Neuron (in vitro differentiated cells): ENCODE data around the gene DAPL1.

Experiments
- H2AFZ ChIP-seq: one replicate; pipeline ENCODE4 v1.6.1; 2013; ENCODE audit warnings: low read depth, mild to moderate bottlenecking, inconsistent platforms, low read length, moderate library complexity
- H3K27me3 ChIP-seq: one replicate; pipeline ENCODE4 v1.6.1; 2013; ENCODE audit warnings: low read length; ENCODE audit not compliant: insufficient read depth
- H3K36me3 ChIP-seq: one replicate; pipeline ENCODE4 v1.6.1; 2013; ENCODE audit warnings: low read length; ENCODE audit not compliant: insufficient read depth
- H3K4me1 ChIP-seq: one replicate; pipeline ENCODE4 v1.6.1; 2013; ENCODE audit warnings: low read length; ENCODE audit not compliant: insufficient read depth
- H3K4me3 ChIP-seq: 2 replicates; pipeline ENCODE4 v1.5.1; 2013; ENCODE audit warnings: mild to moderate bottlenecking, low read length, moderate library complexity
- H3K9me3 ChIP-seq: one replicate; pipeline ENCODE4 v1.6.1; 2013; ENCODE audit warnings: low read length

The DAPL1 gene

DNA sequence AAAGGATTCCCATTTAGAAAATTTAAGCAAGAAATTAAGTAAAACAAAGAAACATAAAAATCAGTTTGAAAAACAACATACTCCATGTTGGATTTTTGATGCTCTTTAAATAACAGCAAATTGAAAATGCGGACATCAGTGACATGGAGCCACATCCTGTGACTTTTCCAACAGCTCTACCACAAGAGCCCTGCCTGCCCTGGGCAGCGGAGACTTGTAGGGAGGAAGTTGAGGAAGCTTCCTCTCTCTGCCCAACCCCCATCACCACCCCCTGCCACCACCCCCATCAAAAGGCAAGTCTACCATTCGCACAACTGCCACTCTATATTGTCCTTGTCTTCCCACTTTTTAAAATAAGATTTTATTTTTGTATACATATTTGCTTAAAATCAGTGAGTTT lies 32.8 kb upstream of the DAPL1 start:
- H3K9me3 ChIP-seq: no peaks in the 10 kb centered on the region
- H3K36me3 ChIP-seq: no peaks in the 10 kb centered on the region
- H3K27me3 ChIP-seq: no peaks in the 10 kb centered on the region

DNA sequence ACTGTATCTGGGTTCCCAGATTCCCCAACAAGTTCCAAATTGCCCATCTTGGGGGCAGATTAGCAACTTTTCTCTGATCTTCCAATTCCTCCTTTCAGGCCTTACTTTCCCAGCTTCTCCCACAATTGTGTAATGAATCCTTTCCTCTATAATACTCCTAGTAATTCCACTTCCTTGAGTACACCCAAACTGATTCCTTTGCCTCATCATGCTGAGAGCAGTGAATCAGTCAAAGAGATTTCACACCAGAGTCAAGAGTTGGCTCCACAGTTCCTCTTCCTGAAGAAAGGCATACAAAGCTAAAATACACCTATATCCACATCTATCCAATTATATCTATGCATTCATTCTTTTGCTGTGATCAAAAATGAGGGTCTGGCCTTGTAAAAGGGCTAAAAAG lies 28.6 kb upstream of the DAPL1 start:
- Histone ChIP-seq H2AFZ (no peak overlapping the region), H3K27me3 (peaks cover 2% of the 10 kb centered on the region), H3K9me3 (no peaks in the 10 kb centered on the region), H3K4me1 (no peaks in the 10 kb centered on the region), H3K36me3 (no peaks in the 10 kb centered on the region), H3K4me3 (no peak overlapping the region)

More for the DNA sequence above, 32.8 kb upstream of the DAPL1 start:
- no peaks in the 10 kb centered on the region for H3K4me1 ChIP-seq
- no peak overlapping the region for H3K4me3 ChIP-seq
- H2AFZ ChIP-seq: no peak overlapping the region

DNA sequence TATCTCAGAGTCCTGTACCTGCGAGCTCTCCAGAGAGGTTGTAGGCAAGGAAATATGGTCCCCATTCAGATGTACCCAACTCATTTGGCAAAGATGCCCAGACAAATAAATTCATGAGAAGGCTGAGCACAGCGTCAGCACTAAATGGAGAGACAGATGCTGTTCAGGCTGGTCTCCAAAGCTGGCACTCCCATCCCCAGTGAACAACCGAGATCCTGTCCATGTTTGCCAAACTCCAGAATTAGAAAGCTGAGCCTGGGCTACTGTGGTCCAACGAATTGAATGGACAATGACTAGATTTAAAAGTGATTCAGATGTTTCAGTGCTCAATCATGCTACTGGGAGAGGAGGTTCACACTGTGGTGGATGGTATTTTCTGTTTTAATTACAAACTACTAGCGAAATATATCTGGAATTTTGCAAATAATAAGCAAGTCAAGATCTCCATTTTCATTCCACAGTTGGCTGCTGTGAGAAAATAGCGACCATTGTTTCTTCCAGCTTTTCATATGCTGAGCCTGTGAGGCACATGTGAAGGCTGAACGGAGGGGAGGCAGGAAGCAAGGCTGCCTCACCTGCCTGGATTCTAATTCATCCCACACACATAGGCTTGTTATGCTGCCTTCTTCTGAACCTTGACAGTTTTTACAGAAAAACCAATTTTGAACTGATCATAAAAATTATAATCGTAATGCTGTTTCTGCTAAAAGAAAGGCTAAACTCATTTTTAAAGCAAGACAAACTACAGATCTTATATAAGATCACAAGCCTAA lies 22.6 kb upstream of the DAPL1 start:
- H3K4me1 ChIP-seq: no peaks in the 10 kb centered on the region
- no peak overlapping the region for H3K4me3 ChIP-seq
- no peaks in the 10 kb centered on the region for H3K9me3 ChIP-seq
- H3K27me3 ChIP-seq: peaks cover 2% of the 10 kb centered on the region
- H3K36me3 ChIP-seq: no peaks in the 10 kb centered on the region
- H2AFZ ChIP-seq: no peak overlapping the region

GRCh38 chr2:158773121-158773520 lies 22.0 kb upstream of the DAPL1 start:
- Histone ChIP-seq H3K9me3 (no peaks in the 10 kb centered on the region), H3K4me1 (no peaks in the 10 kb centered on the region), H3K36me3 (no peaks in the 10 kb centered on the region), H3K27me3 (peaks cover 2% of the 10 kb centered on the region), H2AFZ (no peak overlapping the region), H3K4me3 (no peak overlapping the region)

DNA sequence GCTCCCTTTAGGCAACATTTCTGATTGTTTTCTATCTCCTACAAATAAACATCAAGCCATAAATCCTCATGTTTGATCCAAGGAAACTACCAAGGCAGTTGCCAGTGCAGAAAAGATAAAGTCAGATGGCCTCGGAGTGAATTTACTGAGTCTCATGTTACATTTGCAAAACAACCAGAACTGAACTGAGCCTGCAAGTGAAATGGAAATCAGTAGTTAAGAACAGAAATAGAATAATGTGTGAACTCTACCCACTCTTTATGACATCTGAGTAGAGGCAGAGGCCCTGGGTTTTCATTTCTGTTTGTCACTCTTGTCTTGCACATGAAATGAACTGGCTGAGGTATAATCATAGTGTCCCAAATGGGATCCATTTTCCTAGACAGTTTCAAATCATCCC lies 20.4 kb upstream of the DAPL1 start:
- H3K27me3 ChIP-seq: peaks cover 2% of the 10 kb centered on the region
- no peaks in the 10 kb centered on the region for H3K4me1 ChIP-seq
- no peak overlapping the region for H3K4me3 ChIP-seq
- H3K9me3 ChIP-seq: no peaks in the 10 kb centered on the region
- no peak overlapping the region for H2AFZ ChIP-seq
- H3K36me3 ChIP-seq: no peaks in the 10 kb centered on the region

DNA sequence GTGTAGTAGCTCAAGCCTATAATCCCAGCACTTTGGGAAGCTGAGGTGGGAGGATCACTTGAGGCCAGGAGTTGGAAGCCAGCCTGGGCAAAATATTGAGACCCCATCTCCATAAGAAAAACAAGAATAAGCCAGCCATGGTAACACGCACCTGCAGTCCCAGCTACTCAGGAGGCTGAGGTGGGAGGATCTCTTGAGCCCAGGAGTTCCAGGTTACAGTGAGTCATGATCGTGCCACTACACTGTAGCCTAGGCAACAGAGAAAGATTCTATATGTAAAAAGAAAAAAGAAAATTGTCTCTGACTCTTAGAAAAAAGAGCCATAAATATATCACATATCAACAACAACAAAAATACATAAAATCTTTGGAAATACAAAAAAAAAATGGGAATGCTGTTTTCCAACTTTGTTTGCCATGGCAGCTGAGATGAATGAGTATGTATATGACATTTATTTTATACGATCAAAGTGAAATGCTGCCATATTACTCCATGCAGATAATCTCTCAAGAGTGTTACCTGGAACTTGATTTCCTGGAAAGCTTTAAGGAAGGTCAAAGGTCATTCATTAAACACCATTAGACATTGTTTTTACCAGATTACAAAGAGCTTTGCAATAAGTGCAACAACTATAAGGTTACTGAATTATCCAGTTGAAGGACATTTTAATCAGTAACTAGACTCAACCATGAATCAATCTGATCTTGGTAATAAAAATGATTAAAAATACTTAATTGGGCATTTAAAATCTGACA lies 19.7 kb upstream of the DAPL1 start:
- no peak overlapping the region for H2AFZ ChIP-seq
- H3K4me1 ChIP-seq: no peaks in the 10 kb centered on the region
- peaks cover 2% of the 10 kb centered on the region for H3K27me3 ChIP-seq
- no peaks in the 10 kb centered on the region for H3K9me3 ChIP-seq
- no peak overlapping the region for H3K4me3 ChIP-seq
- no peaks in the 10 kb centered on the region for H3K36me3 ChIP-seq

DNA sequence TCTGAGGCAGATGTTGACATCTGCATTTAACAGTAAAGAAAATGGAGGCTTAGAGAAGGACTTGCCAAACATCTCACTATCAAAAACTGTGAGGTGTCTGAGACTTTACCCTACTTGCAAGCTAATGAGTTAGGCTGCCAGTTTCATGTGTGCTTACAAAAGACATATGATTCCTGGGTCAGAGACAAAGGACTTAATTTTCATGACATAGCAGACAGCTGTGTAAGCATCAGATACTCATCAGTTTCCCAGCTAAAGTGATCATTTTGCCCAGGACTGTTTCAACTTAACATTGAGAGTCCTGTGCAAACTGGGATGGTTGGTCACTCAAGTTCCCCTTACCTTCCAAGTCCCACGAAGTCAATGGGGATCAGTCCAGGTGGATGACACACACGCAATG lies 18.9 kb upstream of the DAPL1 start:
- H3K27me3 ChIP-seq: peaks cover 1% of the 10 kb centered on the region
- no peaks in the 10 kb centered on the region for H3K4me1 ChIP-seq
- no peak overlapping the region for H2AFZ ChIP-seq
- H3K4me3 ChIP-seq: no peak overlapping the region
- H3K36me3 ChIP-seq: no peaks in the 10 kb centered on the region
- no peaks in the 10 kb centered on the region for H3K9me3 ChIP-seq

- Histone ChIP-seq H3K27me3 (no peaks in the 10 kb centered on the region), H2AFZ (no peak overlapping the region), H3K4me3 (no peak overlapping the region), H3K9me3 (no peaks in the 10 kb centered on the region), H3K4me1 (no peaks in the 10 kb centered on the region), H3K36me3 (no peaks in the 10 kb centered on the region)
These were observed 18.0 kb upstream of the DAPL1 start for GRCh38 chr2:158777077-158777476.

- Histone ChIP-seq H3K9me3 (no peaks in the 10 kb centered on the region), H3K4me3 (no peak overlapping the region), H2AFZ (no peak overlapping the region), H3K36me3 (no peaks in the 10 kb centered on the region), H3K27me3 (no peaks in the 10 kb centered on the region), H3K4me1 (no peaks in the 10 kb centered on the region)
These were observed 16.9 kb upstream of the DAPL1 start for GRCh38 chr2:158778243-158778642.

GRCh38 chr2:158779621-158780020 lies 15.5 kb upstream of the DAPL1 start:
- Histone ChIP-seq H3K9me3 (no peaks in the 10 kb centered on the region), H3K27me3 (no peaks in the 10 kb centered on the region), H3K4me1 (no peaks in the 10 kb centered on the region), H2AFZ (no peak overlapping the region), H3K4me3 (no peak overlapping the region), H3K36me3 (no peaks in the 10 kb centered on the region)

GRCh38 chr2:158781353-158781961 lies 13.7 kb upstream of the DAPL1 start:
- Histone ChIP-seq H3K4me3 (no peak overlapping the region), H3K27me3 (no peaks in the 10 kb centered on the region), H2AFZ (no peak overlapping the region), H3K36me3 (no peaks in the 10 kb centered on the region), H3K9me3 (no peaks in the 10 kb centered on the region), H3K4me1 (no peaks in the 10 kb centered on the region)

GRCh38 chr2:158782136-158782535 lies 13.0 kb upstream of the DAPL1 start:
- Histone ChIP-seq H2AFZ (no peak overlapping the region), H3K27me3 (no peaks in the 10 kb centered on the region), H3K4me1 (no peaks in the 10 kb centered on the region), H3K36me3 (no peaks in the 10 kb centered on the region), H3K9me3 (peaks cover 2% of the 10 kb centered on the region), H3K4me3 (no peak overlapping the region)

GRCh38 chr2:158782616-158783015 lies 12.5 kb upstream of the DAPL1 start:
- Histone ChIP-seq H3K9me3 (peaks cover 2% of the 10 kb centered on the region), H3K27me3 (no peaks in the 10 kb centered on the region), H3K4me3 (no peak overlapping the region), H2AFZ (no peak overlapping the region), H3K4me1 (no peaks in the 10 kb centered on the region), H3K36me3 (no peaks in the 10 kb centered on the region)
